Erythroblast (primary cell): ENCODE results near the gene KATNIP.

Experiments
- GATA1 ChIP-seq: IDR thresholded peaks from 2 replicates; pipeline ENCODE4 v1.6.1; 2011; ENCODE audit warnings: low read depth, mild to moderate bottlenecking, control low read depth, low read length, moderate library complexity
- POLR2A ChIP-seq: IDR thresholded peaks from 2 replicates; pipeline ENCODE4 v1.6.1; 2011; ENCODE audit warnings: mild to moderate bottlenecking, low read length

GRCh38 chr16:27596411-27596810 is 46.5 kb downstream of the KATNIP start:
- TF ChIP-seq POLR2A (no peak), GATA1 (no peak)
